Liver (tissue), 3 donors: ENCODE data around the gene SLC4A5.

Experiments
- FOXA1 ChIP-seq: IDR thresholded peaks from 2 replicates; pipeline ENCODE4 v1.6.1; 2016; ENCODE audit warnings: antibody characterized with exemption
- JUND ChIP-seq, 2 donors: IDR thresholded peaks; 2 replicates each; pipeline ENCODE4 v1.6.1; 2016; ENCODE audit warnings: antibody characterized with exemption in 2 of 2
- RAD21 ChIP-seq, 2 donors: IDR thresholded peaks; 2 replicates each; pipeline ENCODE4 v1.6.1; 2016; ENCODE audit warnings: antibody characterized with exemption in 2 of 2, mild to moderate bottlenecking in 2 of 2
- RXRA ChIP-seq, 2 donors: IDR thresholded peaks; 2 replicates each; pipeline ENCODE4 v1.6.1; 2017 to 2018; ENCODE audit warnings: antibody characterized with exemption in 2 of 2, mild to moderate bottlenecking in 1 of 2
- TAF1 ChIP-seq: conservative IDR thresholded peaks from 2 replicates; pipeline ENCODE4 v1.6.1; 2016; ENCODE audit warnings: antibody characterized with exemption, mild to moderate bottlenecking
- YY1 ChIP-seq: IDR thresholded peaks from 2 replicates; pipeline ENCODE4 v1.6.1; 2016; ENCODE audit warnings: antibody characterized with exemption, mild to moderate bottlenecking
- TF ChIP-seq, protein P1 (sequence below): fragments of 150-350 bp; IDR thresholded peaks from 2 replicates; pipeline ENCODE4 v1.5.1; 2017; ENCODE audit warnings: improper control_type of control experiment, low read depth, low read length; ENCODE audit not compliant: missing input control
- TF ChIP-seq, protein P2 (sequence below): IDR thresholded peaks from 2 replicates; pipeline ENCODE4 v1.6.1; 2016; ENCODE audit warnings: antibody characterized with exemption
- TF ChIP-seq, protein P3 (sequence below): IDR thresholded peaks from 2 replicates; pipeline ENCODE4 v1.6.1; 2016; ENCODE audit warnings: antibody characterized with exemption, mild to moderate bottlenecking
- TF ChIP-seq, protein P4 (sequence below): IDR thresholded peaks from 2 replicates; pipeline ENCODE4 v1.6.1; 2016; ENCODE audit warnings: antibody characterized with exemption
- TF ChIP-seq, protein P5 (sequence below): IDR thresholded peaks from 2 replicates; pipeline ENCODE4 v1.6.1; 2016; ENCODE audit warnings: antibody characterized with exemption
- donor health status: healthy.
- donor health status: healthy.

DNA sequence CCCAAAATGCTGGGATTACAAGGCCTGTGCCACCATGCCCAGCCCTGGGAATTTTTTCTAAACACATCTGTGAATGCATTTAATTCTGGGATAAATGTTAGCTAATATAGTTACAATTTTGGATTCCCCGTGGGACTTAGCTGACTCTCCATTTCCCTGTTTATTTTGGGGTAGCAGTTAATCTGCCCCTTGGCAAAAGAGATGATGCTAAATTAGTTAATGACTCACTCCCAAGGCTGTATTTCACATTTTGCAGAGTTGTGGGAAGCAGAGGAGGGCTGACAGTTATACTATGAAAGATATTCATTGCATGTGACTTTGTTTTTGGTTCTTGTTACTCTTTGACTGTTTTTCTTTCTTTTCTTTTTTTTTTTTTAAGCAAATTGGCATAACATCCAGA is 141.6 kb downstream of the SLC4A5 start:
- TF ChIP-seq, protein P1, sequence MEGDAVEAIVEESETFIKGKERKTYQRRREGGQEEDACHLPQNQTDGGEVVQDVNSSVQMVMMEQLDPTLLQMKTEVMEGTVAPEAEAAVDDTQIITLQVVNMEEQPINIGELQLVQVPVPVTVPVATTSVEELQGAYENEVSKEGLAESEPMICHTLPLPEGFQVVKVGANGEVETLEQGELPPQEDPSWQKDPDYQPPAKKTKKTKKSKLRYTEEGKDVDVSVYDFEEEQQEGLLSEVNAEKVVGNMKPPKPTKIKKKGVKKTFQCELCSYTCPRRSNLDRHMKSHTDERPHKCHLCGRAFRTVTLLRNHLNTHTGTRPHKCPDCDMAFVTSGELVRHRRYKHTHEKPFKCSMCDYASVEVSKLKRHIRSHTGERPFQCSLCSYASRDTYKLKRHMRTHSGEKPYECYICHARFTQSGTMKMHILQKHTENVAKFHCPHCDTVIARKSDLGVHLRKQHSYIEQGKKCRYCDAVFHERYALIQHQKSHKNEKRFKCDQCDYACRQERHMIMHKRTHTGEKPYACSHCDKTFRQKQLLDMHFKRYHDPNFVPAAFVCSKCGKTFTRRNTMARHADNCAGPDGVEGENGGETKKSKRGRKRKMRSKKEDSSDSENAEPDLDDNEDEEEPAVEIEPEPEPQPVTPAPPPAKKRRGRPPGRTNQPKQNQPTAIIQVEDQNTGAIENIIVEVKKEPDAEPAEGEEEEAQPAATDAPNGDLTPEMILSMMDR = no peak
- TF ChIP-seq JUND (IDR thresholded peaks at IDR 0.05) (peak; percentile 26 to 45), RAD21 (IDR thresholded peaks at IDR 0.05) (no peak), RXRA (IDR thresholded peaks at IDR 0.05) (no peak), YY1 (no peak), FOXA1 (no peak), TAF1 (no peak)
- TF ChIP-seq, protein P2, sequence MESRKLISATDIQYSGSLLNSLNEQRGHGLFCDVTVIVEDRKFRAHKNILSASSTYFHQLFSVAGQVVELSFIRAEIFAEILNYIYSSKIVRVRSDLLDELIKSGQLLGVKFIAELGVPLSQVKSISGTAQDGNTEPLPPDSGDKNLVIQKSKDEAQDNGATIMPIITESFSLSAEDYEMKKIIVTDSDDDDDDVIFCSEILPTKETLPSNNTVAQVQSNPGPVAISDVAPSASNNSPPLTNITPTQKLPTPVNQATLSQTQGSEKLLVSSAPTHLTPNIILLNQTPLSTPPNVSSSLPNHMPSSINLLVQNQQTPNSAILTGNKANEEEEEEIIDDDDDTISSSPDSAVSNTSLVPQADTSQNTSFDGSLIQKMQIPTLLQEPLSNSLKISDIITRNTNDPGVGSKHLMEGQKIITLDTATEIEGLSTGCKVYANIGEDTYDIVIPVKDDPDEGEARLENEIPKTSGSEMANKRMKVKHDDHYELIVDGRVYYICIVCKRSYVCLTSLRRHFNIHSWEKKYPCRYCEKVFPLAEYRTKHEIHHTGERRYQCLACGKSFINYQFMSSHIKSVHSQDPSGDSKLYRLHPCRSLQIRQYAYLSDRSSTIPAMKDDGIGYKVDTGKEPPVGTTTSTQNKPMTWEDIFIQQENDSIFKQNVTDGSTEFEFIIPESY = no peak
- TF ChIP-seq, protein P3, sequence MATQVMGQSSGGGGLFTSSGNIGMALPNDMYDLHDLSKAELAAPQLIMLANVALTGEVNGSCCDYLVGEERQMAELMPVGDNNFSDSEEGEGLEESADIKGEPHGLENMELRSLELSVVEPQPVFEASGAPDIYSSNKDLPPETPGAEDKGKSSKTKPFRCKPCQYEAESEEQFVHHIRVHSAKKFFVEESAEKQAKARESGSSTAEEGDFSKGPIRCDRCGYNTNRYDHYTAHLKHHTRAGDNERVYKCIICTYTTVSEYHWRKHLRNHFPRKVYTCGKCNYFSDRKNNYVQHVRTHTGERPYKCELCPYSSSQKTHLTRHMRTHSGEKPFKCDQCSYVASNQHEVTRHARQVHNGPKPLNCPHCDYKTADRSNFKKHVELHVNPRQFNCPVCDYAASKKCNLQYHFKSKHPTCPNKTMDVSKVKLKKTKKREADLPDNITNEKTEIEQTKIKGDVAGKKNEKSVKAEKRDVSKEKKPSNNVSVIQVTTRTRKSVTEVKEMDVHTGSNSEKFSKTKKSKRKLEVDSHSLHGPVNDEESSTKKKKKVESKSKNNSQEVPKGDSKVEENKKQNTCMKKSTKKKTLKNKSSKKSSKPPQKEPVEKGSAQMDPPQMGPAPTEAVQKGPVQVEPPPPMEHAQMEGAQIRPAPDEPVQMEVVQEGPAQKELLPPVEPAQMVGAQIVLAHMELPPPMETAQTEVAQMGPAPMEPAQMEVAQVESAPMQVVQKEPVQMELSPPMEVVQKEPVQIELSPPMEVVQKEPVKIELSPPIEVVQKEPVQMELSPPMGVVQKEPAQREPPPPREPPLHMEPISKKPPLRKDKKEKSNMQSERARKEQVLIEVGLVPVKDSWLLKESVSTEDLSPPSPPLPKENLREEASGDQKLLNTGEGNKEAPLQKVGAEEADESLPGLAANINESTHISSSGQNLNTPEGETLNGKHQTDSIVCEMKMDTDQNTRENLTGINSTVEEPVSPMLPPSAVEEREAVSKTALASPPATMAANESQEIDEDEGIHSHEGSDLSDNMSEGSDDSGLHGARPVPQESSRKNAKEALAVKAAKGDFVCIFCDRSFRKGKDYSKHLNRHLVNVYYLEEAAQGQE = no peak
- TF ChIP-seq, protein P4, sequence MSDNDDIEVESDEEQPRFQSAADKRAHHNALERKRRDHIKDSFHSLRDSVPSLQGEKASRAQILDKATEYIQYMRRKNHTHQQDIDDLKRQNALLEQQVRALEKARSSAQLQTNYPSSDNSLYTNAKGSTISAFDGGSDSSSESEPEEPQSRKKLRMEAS = no peak
- TF ChIP-seq, protein P5, sequence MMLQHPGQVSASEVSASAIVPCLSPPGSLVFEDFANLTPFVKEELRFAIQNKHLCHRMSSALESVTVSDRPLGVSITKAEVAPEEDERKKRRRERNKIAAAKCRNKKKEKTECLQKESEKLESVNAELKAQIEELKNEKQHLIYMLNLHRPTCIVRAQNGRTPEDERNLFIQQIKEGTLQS = no peak
